ENCODE measurements around the gene FBXL22.

Gene FBXL22

GRCh38 chr15:63606308-63606707 lies 9.1 kb downstream of the FBXL22 start:
- no peak for TF ChIP-seq CTCF (IDR thresholded peaks at IDR 0.05; ENCODE audit: low read depth, low read length)
- H3K27me3 ChIP-seq (ENCODE audit: insufficient read depth, low read depth, severe bottlenecking) = no peaks in the 10 kb centered on the region
- DNase-seq = no peak
- H3K27ac ChIP-seq = no peak overlapping the region
- H3K9me3 ChIP-seq (ENCODE audit: severe bottlenecking) = no peaks in the 10 kb centered on the region
- H3K4me3 ChIP-seq (ENCODE audit: low read depth, low read length) = no peak overlapping the region
- H3K36me3 ChIP-seq = peaks cover 8% of the 10 kb centered on the region

GRCh38 chr15:63608989-63609388 lies 11.8 kb downstream of the FBXL22 start:
- no peak overlapping the region for H3K4me3 ChIP-seq (ENCODE audit: low read depth, low read length)
- H3K27ac ChIP-seq = no peak overlapping the region
- no peaks in the 10 kb centered on the region for H3K27me3 ChIP-seq (ENCODE audit: insufficient read depth, low read depth, severe bottlenecking)
- no peak for TF ChIP-seq CTCF (IDR thresholded peaks at IDR 0.05; ENCODE audit: low read depth, low read length)
- H3K36me3 ChIP-seq = peaks cover 8% of the 10 kb centered on the region
- no peak for DNase-seq
- no peaks in the 10 kb centered on the region for H3K9me3 ChIP-seq (ENCODE audit: severe bottlenecking)

GRCh38 chr15:63609448-63609847 lies 12.3 kb downstream of the FBXL22 start:
- no peak overlapping the region for H3K27ac ChIP-seq
- H3K9me3 ChIP-seq (ENCODE audit: severe bottlenecking) = no peaks in the 10 kb centered on the region
- DNase-seq = no peak
- peaks cover 10% of the 10 kb centered on the region for H3K36me3 ChIP-seq
- no peak for TF ChIP-seq CTCF (IDR thresholded peaks at IDR 0.05; ENCODE audit: low read depth, low read length)
- no peaks in the 10 kb centered on the region for H3K27me3 ChIP-seq (ENCODE audit: insufficient read depth, low read depth, severe bottlenecking)
- no peak overlapping the region for H3K4me3 ChIP-seq (ENCODE audit: low read depth, low read length)

- H3K36me3 ChIP-seq = peaks cover 18% of the 10 kb centered on the region
- no peaks in the 10 kb centered on the region for H3K9me3 ChIP-seq (ENCODE audit: severe bottlenecking)
- DNase-seq = peak; percentile 89
- H3K27me3 ChIP-seq (ENCODE audit: insufficient read depth, low read depth, severe bottlenecking) = no peaks in the 10 kb centered on the region
- H3K27ac ChIP-seq = peak overlapping the region; percentile 72
- H3K4me3 ChIP-seq (ENCODE audit: low read depth, low read length) = no peak overlapping the region
- TF ChIP-seq CTCF (IDR thresholded peaks at IDR 0.05; ENCODE audit: low read depth, low read length) = peak; percentile 85
Observed at GRCh38 chr15:63610209-63610841, 13.1 kb downstream of the FBXL22 start.

GRCh38 chr15:63611177-63611576 lies 14.0 kb downstream of the FBXL22 start:
- peak; percentile 47 for DNase-seq
- TF ChIP-seq CTCF (IDR thresholded peaks at IDR 0.05; ENCODE audit: low read depth, low read length) = no peak
- Histone ChIP-seq H3K27me3 (ENCODE audit: insufficient read depth, low read depth, severe bottlenecking) (no peaks in the 10 kb centered on the region), H3K27ac (peak overlapping the region; percentile 72), H3K36me3 (peaks cover 25% of the 10 kb centered on the region), H3K4me3 (ENCODE audit: low read depth, low read length) (no peak overlapping the region), H3K9me3 (ENCODE audit: severe bottlenecking) (no peaks in the 10 kb centered on the region)

- Histone ChIP-seq H3K4me3 (ENCODE audit: low read depth, low read length) (no peak overlapping the region), H3K27me3 (ENCODE audit: insufficient read depth, low read depth, severe bottlenecking) (no peaks in the 10 kb centered on the region), H3K36me3 (peaks cover 28% of the 10 kb centered on the region), H3K27ac (no peak overlapping the region; the same call in 1 of the 2 replicates), H3K9me3 (ENCODE audit: severe bottlenecking) (no peaks in the 10 kb centered on the region)
- no peak for DNase-seq
- no peak for TF ChIP-seq CTCF (IDR thresholded peaks at IDR 0.05; ENCODE audit: low read depth, low read length)
Observed at GRCh38 chr15:63612300-63612699, 15.1 kb downstream of the FBXL22 start.
